ENCODE data around the gene ANKRD33.

ANKRD33 gene, protein sequence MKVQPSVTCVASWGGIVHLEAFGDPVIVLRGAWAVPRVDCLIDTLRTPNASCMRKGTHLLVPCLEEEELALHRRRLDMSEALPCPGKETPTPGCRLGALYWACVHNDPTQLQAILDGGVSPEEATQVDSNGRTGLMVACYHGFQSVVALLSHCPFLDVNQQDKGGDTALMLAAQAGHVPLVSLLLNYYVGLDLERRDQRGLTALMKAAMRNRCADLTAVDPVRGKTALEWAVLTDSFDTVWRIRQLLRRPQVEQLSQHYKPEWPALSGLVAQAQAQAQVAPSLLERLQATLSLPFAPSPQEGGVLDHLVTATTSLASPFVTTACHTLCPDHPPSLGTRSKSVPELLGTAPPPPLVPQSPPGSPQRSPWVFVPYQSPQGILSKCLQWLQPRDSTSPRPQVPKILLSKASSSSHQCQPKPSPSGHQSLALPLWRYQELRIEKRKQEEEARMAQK

DNA sequence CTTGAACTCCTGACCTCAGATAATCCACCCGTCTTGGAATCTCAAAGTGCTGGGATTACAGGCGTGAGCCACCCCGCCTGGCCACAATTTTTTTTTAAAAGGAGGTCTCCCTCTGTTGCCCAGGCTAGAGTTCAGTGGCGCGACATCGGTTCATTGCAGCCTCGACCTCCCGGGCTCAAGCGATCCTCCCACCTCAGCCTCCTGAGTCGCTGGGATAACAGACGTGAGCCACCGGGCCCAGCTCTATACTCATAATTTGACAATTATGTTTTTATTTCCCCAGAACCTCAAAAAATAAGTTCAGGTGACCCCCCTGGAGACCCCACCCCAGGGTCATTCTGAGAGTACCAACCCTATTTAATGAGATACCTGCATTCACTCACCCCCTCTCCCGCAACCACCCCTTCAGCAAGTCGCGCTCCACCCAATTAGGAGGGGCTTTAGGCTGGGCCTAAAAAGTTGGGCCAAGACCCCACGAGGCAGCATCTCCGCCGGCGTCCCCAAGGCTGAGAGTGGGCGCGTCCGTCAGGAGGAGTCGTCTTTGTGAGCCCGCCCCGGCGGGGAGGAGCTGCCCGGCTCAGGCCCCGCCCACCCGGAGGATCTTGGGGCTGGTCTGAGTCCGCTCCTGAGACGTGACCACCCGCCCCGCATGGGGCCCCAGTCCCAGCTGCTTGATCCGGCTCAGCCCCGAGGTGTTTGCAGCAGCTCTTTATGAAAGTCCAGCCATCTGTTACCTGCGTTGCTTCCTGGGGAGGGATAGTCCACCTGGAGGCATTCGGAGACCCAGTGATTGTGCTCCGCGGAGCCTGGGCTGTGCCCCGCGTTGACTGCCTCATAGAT is at the start of gene ANKRD33:
TSS of gene ANKRD33 (plus strand) at position 628 of the 840 bp plus-strand sequence. CDS start at position 712, 84 bp downstream.
- no peak for DNase-seq

DNA sequence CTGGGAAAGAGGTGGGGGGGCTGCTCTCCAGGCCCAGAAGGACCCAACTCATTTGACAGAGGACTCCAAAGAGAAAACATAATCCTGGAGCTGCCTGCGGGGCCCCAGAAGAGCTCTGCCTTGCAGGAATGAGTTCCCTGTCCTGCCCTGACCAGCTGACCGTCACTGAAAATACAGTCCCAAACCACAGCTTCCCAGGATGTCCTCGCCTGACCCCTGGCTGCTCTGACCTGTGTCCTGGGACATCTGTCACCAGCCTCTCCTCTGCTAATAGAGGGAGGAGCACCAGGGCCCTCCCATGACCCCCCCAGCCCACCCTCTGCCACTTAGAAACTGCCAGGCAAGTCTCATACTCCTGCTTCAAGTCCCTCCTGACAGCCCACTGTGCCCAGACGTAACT is 49.1 kb upstream of the ANKRD33 start:
- no peak for DNase-seq

DNA sequence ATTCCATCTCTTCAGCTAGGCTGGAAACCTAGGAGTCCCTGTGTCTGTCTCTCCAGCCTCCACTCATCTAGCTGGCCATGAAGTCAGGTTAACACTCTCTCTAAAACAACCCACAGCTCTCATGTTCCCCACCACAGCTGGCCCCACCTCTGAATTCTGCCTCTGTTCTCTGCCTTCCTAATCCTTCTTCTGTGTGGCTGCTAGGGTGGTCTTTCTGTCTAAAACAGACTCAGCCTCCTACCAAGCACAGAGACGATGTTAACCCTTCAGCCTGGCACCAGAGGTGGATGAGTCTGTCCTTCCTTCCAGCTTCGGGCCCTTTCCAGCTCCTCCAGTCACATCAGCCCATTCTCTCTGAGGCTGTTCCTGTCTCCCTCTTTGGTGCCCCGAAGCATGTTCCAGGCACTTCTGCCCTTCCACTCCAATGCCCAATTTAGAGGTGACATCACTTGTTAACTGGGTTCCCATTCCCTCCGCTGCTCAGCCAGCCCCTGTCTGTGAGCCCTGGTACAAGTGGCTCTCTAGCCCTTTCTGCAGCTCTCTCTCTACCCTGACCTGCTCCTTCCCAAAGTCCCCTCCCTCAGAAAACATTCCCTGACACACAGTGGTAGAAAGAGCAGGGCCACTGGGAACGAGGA is 48.5 kb upstream of the ANKRD33 start:
- no peak for DNase-seq

DNA sequence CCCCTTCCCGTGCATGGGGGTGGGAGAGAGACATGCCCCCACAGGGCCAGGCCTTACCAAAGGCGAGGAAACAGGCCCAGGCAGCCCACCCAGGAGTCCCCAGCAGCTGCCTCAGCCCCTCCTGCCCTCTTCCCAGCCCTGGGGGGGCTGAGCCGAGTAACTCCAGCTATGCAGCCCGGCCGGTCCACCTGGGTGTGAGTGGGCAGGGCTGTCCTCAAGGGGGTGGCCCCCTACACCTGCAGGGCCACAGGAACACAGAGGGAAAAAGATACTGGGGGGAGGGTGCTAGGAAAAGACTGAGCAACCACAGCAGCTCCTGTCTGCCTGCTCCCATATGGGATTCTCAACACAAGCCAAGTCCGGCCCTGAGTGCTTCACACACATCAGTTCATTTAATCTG is 46.9 kb upstream of the ANKRD33 start:
- DNase-seq: no peak

DNA sequence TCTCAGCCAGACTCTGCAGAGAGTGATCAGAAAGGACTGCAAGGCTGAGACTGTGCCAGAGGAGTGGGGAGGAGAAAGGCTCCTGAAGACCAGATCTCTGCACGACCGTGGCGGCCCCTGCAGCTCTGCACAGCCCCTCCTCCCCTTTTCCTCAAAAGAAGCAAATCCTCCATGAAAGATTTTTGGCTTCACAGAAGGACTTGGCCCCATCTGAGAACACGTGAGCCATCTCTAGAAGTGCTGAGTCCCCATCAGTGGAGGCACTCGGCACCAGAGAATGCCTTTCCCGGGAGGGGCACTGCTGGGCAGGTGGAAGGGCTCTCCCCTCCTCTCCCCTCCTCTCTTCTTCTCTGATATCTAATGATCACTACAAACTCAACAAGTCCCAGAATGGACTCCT is 46.2 kb upstream of the ANKRD33 start:
- DNase-seq: no peak

DNA sequence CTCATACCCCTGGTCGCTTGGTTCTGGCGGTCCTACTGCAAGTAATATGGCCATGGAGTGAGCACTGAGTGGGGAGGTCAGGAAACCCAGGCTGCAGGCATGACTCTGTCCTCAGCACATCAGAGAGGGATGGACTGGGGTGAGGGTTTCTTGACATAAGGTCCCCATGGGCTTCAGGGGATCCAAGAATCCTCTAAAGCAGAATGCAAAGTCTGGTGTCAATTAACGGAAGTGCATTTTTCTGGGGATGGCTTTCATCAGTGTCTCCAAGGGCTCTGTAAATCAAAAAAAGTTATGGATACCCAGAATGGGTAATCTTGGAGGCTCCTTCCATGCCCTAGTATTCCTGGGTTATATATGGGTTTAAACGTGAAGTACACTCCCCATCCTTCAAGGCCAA is 43.0 kb upstream of the ANKRD33 start:
- no peak for DNase-seq

DNA sequence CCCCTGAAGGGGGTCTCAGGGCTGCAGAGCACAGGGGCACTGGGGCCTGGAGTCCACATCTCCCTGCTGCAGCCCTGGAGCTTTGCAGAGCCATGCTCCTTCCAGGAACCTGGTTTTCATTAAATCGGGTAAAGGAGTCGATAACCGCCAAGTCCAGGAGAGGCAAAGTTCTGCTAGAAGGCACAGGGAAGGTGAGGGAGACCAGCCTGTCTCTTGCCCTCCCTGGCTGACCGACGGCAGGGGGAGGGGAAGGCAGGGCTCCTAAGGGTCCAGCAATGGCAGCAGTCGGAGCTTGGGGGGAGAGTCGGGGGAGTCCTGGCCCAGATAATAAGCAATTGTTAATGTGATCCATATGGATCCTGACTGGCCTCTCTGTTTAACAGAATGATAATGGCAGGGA is 42.4 kb upstream of the ANKRD33 start:
- DNase-seq: no peak

DNA sequence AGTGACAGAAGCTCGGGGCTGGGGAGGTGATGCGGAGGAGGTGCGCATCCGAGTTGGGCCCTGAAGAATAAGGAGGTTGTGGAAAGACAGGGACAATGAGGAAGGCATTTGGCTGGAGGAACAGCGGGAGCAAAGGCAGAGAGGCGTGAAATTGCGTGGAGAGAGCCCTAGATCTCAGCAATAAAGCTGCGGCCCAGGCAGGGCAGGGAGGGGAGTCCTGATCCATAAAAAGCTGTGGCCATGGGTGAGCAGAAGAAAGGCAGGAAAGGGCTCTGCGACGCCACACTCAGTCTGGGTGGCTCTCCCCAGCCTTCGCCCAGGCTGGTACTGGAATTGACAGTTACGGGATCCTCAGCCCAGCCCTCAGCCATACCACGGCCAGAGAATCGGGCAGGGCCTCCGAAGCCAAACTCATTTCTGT is 41.6 kb upstream of the ANKRD33 start:
- DNase-seq: no peak

DNA sequence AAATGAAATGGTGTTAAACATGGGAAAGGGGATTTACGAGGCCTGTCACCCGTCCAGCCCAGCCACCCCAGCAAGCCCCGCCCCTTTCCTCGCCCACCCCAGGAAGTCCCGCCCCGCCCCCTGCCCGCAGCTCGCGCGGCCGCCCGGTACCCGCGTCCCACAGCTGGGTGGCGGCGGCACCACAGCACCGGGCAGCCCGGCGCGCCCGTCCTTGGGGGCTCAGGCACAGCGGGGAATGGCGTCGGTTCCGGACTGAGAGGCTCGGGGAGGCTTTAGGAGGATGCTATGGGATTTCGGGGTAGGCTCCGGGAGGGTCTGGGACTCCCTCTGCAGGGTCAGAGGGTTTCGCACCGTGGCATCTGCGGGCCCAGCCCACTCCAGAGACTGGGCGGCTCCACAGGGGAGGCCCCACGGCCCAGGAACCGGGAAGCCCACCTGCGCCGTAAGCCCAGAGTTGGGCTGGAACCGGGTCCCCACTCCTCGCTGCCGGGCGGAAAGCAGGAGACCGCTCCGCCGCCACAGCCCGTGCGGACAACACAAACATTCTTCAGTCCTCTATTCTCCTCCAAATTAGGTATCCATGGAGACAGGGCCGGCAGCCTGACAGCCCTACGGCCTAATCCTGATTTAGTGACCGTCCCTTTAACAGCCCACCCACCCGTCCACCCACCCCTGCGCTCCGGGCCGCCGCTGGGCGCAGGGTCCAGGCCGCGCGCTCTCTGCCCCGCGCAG is 40.8 kb upstream of the ANKRD33 start:
- no peak for DNase-seq

DNA sequence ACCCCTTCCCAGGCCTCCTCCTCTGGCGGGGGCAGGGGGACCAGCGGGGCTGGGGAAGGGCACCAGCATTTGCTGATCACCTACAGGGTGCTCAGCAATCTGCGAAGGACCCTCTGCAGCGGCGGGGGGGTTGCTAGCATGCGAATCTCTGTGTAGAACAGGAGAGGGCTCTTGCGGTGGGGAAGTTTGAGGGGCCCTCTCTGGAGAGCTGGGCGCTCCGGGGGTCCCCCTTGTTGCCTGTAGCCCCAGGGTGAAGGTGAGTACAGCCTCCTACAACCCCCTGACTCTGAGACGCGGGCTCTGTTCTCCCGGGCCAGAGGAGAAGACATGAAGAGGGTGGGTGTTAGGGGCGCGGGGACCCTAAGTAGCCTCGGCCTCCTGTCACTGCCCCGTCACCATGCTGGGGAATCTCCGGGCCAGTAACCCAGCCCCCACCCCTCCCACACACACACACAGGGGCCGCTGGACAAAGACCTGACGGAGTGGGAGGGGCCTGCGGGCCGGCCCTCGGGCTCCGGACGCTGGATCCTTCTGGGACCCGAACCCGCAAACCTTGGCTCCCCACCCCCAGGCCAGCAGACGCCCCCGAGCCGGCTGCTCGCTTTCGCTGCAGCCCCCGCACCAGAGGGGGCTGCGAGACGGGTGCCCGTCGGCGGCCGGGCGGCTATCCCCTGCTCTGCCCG is 40.1 kb upstream of the ANKRD33 start:
- no peak for DNase-seq

DNA sequence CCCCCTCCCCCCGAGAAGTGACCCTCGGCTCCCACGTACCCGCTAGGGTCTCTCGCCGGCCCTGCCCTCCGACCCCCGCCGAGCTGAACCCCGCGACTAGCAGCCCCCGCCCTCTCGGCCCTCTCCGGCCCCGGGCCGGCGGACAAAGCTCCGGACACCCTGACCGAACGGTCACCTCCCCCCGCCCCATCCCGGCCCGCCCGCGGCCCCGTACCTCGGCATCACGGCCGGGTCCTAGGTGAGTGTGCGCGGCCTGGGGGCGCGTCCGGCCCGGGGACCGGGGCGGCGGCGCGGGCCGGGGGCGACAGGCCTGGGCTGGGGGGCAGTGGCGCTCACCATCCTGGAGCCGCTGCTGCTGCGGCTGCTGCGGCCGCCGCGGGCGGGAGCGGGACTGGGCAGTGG is 39.6 kb upstream of the ANKRD33 start, which contains the start of gene FIGNL2:
TSS of gene FIGNL2 (minus strand) at position 393 of the 402 bp plus-strand sequence. CDS start 26,305 bp downstream, outside the sequence.
- no peak for DNase-seq

DNA sequence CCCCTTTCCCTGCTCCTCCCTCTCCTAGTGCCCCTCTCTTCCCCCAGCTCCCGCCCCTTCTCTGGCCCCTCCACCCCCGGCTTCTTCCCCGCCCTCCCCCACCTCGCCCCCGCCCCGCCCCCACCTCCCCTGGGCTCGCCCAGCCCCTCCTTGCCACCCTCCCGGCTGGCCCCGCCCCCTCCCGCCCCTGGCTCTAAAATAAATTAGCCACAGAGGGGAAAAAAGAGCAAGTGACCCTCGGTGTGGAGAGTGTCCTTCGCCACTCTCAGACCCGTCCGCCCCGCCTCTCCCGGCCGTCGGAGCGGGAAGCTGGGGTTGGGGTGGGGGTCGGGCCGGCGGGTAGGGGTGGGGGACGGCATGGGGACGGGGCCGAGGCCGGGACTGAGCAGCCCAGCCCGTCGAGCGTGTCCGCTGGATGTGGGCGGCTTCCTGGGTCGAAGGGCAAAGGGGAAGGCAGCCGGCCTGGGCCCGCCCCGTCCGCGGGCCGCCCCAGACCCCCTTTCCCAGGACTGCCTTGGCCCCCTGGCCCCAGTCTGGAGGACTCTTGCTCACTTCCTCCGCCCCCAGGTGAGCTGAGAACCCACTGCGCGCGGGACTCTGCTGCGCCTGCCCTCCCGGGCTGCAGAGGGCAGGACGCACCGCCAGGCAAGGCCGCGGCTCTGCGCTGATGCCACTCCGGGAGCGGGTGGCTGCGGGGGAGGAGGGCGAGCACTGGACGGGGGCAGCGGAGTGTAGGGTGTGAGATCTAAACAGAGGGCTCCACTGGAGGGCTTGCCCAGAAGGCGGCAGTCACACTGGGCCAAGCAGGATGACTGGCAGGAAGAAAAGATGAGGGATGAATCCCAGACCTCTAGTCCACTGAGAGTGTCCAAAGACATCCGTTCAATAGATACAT is 38.8 kb upstream of the ANKRD33 start:
- no peak for DNase-seq

DNA sequence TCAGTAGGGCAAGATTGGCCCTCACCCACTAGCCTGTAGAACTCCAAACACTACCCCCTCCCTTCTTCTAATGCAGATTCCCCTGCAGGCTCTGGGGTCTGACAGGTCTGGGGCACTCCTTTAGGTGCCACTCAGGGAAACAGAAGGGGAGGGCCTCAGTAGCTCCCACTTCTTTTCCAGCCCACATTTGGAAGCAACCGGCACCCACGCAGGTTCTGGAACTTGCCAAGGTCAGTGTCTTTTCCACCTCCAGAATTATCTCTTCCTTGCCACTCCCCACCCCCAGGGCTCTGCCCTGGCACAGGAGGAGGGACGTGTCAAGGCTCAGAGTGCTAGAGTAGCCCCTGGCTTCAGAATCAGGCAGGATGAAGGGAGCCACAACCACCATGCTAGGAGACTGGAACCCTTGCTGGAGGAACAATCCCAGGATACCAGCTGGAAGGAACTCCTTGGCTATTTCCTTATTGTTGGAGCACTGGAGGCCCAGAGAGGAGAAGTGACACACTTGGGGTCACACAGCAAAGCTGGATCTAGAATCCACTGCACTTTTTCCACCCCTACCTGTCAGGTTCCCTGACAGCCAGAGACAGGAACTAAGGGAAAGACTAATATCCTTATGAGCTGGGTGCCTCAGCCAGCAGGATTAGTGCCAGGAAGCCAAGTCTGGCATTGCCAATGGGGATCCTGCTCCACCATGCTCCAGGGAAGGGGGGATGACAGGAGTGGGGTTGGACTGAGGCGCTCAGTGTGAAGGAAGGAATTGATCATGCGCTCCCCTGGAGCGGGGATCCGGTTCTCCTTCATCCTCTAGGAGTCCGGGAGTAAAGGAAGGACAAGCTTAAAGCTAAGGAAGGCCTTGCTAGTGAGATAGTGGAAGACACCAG is 37.6 kb upstream of the ANKRD33 start:
- no peak for DNase-seq

DNA sequence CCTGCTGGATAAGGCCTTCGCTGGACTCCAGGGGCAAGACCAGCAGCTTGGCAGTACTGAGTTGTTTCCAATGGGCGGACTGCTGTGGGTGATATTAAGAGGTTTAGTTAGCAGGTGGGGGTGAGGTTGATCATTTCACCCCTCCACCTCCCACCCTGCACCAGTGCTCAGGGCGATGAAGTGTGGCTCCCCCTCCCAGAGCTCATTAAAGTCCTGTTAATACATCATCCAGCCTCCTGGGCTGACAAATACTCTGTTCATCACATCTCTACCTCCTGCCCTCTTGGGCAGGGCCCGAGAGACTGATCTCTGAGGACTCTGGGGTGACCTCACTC is 37.0 kb upstream of the ANKRD33 start:
- no peak for DNase-seq

DNA sequence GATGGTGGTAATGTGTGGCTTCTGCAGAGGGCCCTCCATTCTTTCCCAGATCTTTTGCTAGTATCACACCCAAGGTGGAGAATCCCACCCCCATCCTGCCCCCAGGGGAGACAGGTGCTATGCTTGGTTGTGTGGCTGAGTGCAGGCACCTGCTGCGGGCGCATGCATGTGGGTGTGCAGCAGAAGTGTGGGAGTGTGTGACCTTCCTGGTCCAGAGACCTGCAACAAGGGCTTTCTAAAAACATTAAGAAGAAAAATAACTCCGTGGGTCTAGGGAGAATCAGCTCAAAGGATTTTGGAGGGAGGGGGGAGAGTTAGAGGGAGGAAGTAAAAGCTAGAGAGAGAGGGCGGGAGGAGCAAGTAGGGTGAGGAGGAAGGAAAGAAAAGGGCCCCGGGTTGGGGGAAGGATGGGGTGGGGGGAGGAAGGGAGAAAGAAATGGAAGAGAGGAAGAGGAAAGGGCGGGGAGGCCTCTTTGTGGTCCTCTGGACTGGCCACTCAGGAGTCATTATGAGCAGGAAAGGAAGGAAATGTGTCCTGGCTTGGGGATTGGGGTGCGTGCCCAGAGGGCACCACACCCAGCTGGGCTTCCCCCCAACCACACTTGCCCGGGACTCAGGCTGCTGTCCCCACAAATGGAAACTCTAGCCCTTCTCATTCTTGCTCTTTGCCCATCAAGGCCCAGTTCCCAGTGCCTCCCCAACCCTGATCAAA is 36.3 kb upstream of the ANKRD33 start:
- DNase-seq: no peak

DNA sequence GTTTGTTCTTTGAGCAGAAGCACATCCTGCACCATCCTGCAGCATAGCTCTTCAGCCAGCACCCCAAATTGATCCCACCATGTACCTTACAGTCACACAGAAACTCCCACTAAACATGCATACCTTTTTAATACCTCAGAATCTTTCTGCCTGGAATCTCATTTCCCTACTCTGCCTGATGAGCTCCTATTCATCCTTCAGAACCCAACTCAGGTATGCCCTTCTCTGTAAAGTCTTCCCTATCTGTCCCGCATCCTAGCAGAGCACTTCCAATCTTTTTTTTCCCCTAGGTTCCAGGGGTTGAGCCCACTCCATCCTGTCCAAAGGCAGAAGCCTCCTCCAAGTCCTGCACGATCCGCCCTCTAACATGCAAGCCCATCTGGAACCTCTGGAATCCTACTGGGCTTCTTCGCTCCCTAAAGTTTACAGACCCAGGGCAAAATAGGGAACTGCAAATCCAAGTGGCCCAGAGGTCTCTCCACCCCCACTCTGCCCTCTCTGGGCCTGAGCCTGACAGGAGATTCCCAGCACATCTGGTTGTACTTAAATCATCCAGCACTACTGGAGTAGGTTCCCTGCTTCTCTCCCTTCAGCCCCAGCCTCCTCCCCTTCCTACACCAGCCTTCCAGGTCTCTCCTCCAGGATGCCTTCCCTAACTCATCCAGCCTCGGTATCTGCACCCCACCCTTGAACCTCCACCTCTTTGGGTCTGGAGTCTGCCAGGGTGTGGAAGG is 35.3 kb upstream of the ANKRD33 start:
- no peak for DNase-seq

DNA sequence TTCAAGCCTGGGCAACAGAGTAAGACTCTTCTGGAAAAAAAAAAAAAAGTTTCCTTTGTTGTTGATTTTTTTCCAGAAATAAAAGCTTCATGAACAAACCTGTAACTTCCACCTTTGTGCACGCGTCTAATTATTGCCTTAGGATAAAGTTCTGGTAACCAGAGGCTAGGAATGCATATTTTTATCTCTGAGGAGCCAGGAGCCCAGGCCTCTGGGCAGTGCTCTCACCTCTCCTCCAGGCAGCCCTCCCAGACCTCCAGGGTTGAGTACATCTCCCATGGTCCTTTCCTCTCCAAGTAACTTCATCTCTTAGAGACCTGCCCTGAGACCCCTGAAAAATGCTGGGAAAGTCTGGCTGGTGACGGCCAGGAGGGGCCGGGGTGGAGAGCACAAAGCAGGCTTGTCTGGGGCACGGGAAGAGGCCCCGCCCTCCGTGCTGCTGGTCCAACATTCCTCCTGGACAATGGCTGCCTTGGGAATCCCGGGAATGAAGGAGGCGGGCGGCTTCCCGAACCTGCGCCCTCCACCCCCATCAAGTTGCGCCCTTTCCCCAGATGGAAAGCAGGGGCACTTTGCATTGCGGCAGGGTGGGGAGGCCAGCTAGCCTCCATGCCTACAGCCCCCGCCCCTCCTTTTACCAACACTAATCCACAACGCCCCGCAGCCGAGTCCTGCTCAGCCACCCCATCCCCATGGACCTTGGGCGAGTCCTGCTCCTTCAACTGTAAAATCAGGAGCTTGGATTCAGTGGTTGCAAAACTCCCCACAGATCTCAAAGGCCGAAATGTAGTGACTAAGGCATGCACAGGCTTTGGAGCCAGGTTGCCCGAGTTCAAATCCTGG is 32.1 kb upstream of the ANKRD33 start:
- DNase-seq: no peak

DNA sequence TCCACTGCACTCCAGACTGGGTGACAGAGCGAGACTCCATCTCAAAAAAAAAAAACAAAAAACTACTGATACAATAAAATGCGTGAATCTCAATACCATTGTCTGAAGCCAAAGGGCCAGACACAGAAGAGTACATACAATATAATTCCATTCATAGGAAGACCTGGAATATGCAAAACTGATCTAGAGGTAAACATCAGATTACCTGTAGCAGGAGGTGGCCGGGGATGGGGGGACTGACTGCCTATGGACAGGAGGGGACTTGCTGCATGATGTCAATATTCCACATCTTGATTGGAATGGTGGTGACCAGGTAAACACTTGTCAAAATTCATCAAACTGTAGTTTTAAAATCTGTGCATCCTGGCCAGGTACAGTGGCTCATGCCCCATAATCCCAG is 26.9 kb upstream of the ANKRD33 start:
- DNase-seq: no peak
